Endodermal cell (in vitro differentiated cells): Measurements from ENCODE around the gene FRS2. TPM values are rescaled to one million over a fixed set of nuclear protein-coding genes. Genes with fewer than 3 reads are reported as not detected.

Source experiments
- DNase-seq: peaks from one replicate; pipeline ENCODE4 v3.0.0-alpha.2; 2017
- H3K27ac ChIP-seq: 2 replicates; pipeline ENCODE4 v1.5.1; 2013; ENCODE audit warnings: mild to moderate bottlenecking, low read depth, low read length, moderate library complexity
- H3K27me3 ChIP-seq: 2 replicates; pipeline ENCODE4 v1.6.1; 2013; ENCODE audit warnings: mild to moderate bottlenecking, low read length, moderate library complexity; ENCODE audit not compliant: insufficient read depth, control insufficient read depth, poor library complexity, severe bottlenecking
- H3K36me3 ChIP-seq: 2 replicates; pipeline ENCODE4 v1.7.0; 2013; ENCODE audit warnings: mild to moderate bottlenecking, low read length, moderate library complexity; ENCODE audit not compliant: control insufficient read depth, insufficient read depth
- H3K4me1 ChIP-seq: one replicate; pipeline ENCODE4 v1.7.0; 2013; ENCODE audit warnings: low read length; ENCODE audit not compliant: control insufficient read depth, insufficient read depth
- H3K4me3 ChIP-seq: 2 replicates; pipeline ENCODE4 v1.5.1; 2013; ENCODE audit warnings: mild to moderate bottlenecking, low read length, moderate library complexity
- H3K9ac ChIP-seq: 2 replicates; pipeline ENCODE4 v1.6.1; 2013; ENCODE audit warnings: mild to moderate bottlenecking, low read length, moderate library complexity; ENCODE audit not compliant: poor library complexity, severe bottlenecking; ENCODE audit errors: extremely low read depth
- H3K9me3 ChIP-seq: 2 replicates; pipeline ENCODE4 v1.6.1; 2013; ENCODE audit warnings: mild to moderate bottlenecking, low read length, moderate library complexity; ENCODE audit not compliant: control insufficient read depth
- H3K27ac Mint-ChIP-seq: 2 replicates; pipeline ENCODE4 v1.8.0; 2020; ENCODE audit warnings: mixed read lengths
- H3K27me3 Mint-ChIP-seq: 2 replicates; pipeline ENCODE4 v1.8.0; 2021; ENCODE audit warnings: mild to moderate bottlenecking, mixed read lengths; ENCODE audit not compliant: insufficient read depth
- H3K36me3 Mint-ChIP-seq: 2 replicates; pipeline ENCODE4 v1.8.0; 2020; ENCODE audit warnings: low read depth, mixed read lengths
- H3K4me1 Mint-ChIP-seq: 2 replicates; pipeline ENCODE4 v1.8.0; 2020; ENCODE audit warnings: mixed read lengths
- H3K4me3 Mint-ChIP-seq: 2 replicates; pipeline ENCODE4 v1.8.0; 2020; ENCODE audit warnings: mild to moderate bottlenecking, moderate library complexity, mixed read lengths
- H3K9me3 Mint-ChIP-seq: 2 replicates; pipeline ENCODE4 v1.8.0; 2020; ENCODE audit warnings: mild to moderate bottlenecking, mixed read lengths
- CTCF ChIP-seq: fragments of 200-600 bp; sonication (generic); conservative IDR thresholded peaks from 2 replicates; pipeline ENCODE4 v1.5.0; 2021; ENCODE audit warnings: antibody characterized with exemption, mild to moderate bottlenecking
- WGBS, 2 experiments: methylation state at CpG; one replicate each; pipeline versions ENCODE4 v1.1.5 to v1.1.7; 2013; ENCODE audit warnings: missing lambda C conversion rate in 2 of 2, mixed read lengths in 1 of 2; ENCODE audit not compliant: insufficient coverage in 1 of 2, insufficient read length in 1 of 2; 5-methylcytosine and 5-hydroxymethylcytosine counted together
- total RNA-seq, 2 donors: library from RNA; stranded (reverse); fragmentation: NEBNext Ultra II Directional in 1 of 2; extraction: Animal tissue kit (Norgen Biotek cat#: 25700) in 1 of 2; gene quantifications; 2 replicates in 1 of 2; 3 replicates in 1 of 2; pipeline ENCODE4 v1.2.1, GENCODE V29; 2021

FRS2 gene
- total RNA-seq, 2 donors from 2014 or later = 63.1 to 65.8 TPM

GRCh38 chr12:69440016-69440415 is 30.2 kb upstream of the FRS2 start:
- Mint-ChIP-seq H3K4me1 (peaks cover 34% of the 10 kb centered on the region), H3K27me3 (no peaks in the 10 kb centered on the region), H3K9me3 (peaks cover 11% of the 10 kb centered on the region), H3K36me3 (peaks cover 2% of the 10 kb centered on the region), H3K27ac (no peak overlapping the region), H3K4me3 (no peak overlapping the region)
- peaks cover 31% of the 10 kb centered on the region for H3K4me1 ChIP-seq
- no peaks in the 10 kb centered on the region for H3K27me3 ChIP-seq
- H3K4me3 ChIP-seq = no peak overlapping the region
- no peak for DNase-seq
- no peak for TF ChIP-seq CTCF
- no peaks in the 10 kb centered on the region for H3K36me3 ChIP-seq
- H3K27ac ChIP-seq = no peak overlapping the region
- 94 to 100% methylated on average over 2 to 3 of the region's 3 CpGs for WGBS, 2 experiments
- peaks cover 8% of the 10 kb centered on the region for H3K9me3 ChIP-seq
- no peak overlapping the region for H3K9ac ChIP-seq

GRCh38 chr12:69440886-69441285 is 29.3 kb upstream of the FRS2 start:
- Mint-ChIP-seq H3K27me3 (no peaks in the 10 kb centered on the region), H3K9me3 (peaks cover 11% of the 10 kb centered on the region), H3K27ac (no peak overlapping the region), H3K4me3 (no peak overlapping the region), H3K4me1 (peaks cover 34% of the 10 kb centered on the region), H3K36me3 (peaks cover 2% of the 10 kb centered on the region)
- Histone ChIP-seq H3K36me3 (no peaks in the 10 kb centered on the region), H3K9me3 (peaks cover 8% of the 10 kb centered on the region), H3K4me3 (no peak overlapping the region), H3K27ac (no peak overlapping the region), H3K4me1 (peaks cover 31% of the 10 kb centered on the region), H3K27me3 (no peaks in the 10 kb centered on the region), H3K9ac (no peak overlapping the region)
- no peak for DNase-seq
- TF ChIP-seq CTCF = no peak
- 90 to 91% methylated on average over 2 of the region's 2 CpGs for WGBS, 2 experiments

- Histone ChIP-seq H3K27me3 (no peaks in the 10 kb centered on the region), H3K9me3 (peaks cover 8% of the 10 kb centered on the region), H3K4me3 (peak overlapping the region; percentile 32), H3K27ac (no peak overlapping the region), H3K36me3 (no peaks in the 10 kb centered on the region), H3K4me1 (peaks cover 22% of the 10 kb centered on the region), H3K9ac (no peak overlapping the region)
- Mint-ChIP-seq H3K27me3 (no peaks in the 10 kb centered on the region), H3K4me3 (peak overlapping the region; percentile 1), H3K36me3 (peaks cover 2% of the 10 kb centered on the region), H3K9me3 (peaks cover 11% of the 10 kb centered on the region), H3K27ac (peak overlapping the region; percentile 56), H3K4me1 (peaks cover 28% of the 10 kb centered on the region)
- DNase-seq = peak; percentile 63
- no peak for TF ChIP-seq CTCF
- 47 to 90% methylated on average over 2 to 3 of the region's 3 CpGs for WGBS, 2 experiments
These were observed 27.3 kb upstream of the FRS2 start for GRCh38 chr12:69442894-69443293.
